HepG2 (cell line): ENCODE data around the gene ADIPOR2. TPM values are rescaled to one million over a fixed set of nuclear protein-coding genes. Genes with fewer than 3 reads are reported as not detected.

Experiments
- ATAC-seq: fragments of 200-7000 bp; cut with Tn5 transposase; 3 replicates; pipeline ENCODE4 v1.9.1; 2020; ENCODE audit warnings: mild to moderate bottlenecking, moderate library complexity
- BruUV-seq: library from RNA; stranded (reverse); fragments of 400-500 nt; replicated peaks from 2 replicates; lab custom pipeline; 2021; lab: Mats Ljungman, UMichigan
- CTCF ChIA-PET: fragments of 300-600 bp; formaldehyde crosslinking; extraction: SDS; loops from one replicate; lab custom pipeline; 2021; ENCODE audit warnings: low total read pairs, inconsistent platforms, low intra/inter-chr PET ratio; lab: Yijun Ruan, JAX
- POLR2A ChIA-PET: fragments of 350-600 bp; sonication (Branson Sonifier 250); formaldehyde crosslinking; loops from one replicate; lab custom pipeline; 2020; ENCODE audit warnings: antibody characterized with exemption, inconsistent platforms; lab: Yijun Ruan, JAX
- DNase-seq: peaks from one replicate; pipeline ENCODE4 v3.0.0-alpha.2; 2015; ENCODE audit warnings: low spot score
- FAIRE-seq: peaks from 3 replicates; lab custom pipeline; 2011; peaks lifted over from hg19 to GRCh38; lab: Jason Lieb, UNC
- H2AFZ ChIP-seq: one replicate; pipeline ENCODE4 v1.6.1; 2011; ENCODE audit warnings: low read length, inconsistent platforms
- H3K27ac ChIP-seq: fragments of 300-600 bp; 3 replicates; pipeline ENCODE4 v1.8.0; 2011; ENCODE audit warnings: mixed run types, mild to moderate bottlenecking, mixed read lengths, low read length, inconsistent platforms; ENCODE audit not compliant: insufficient read depth; ENCODE audit errors: extremely low read length
- H3K27me3 ChIP-seq, 2 experiments: fragments of 200-600 bp in 1 of 2; 2 replicates in 1 of 2; 3 replicates in 1 of 2; pipeline versions ENCODE4 v1.6.0 to v1.8.0; 2011; ENCODE audit warnings: low read length in 2 of 2, mild to moderate bottlenecking in 2 of 2, moderate library complexity in 2 of 2, inconsistent platforms in 1 of 2; ENCODE audit not compliant: insufficient read depth in 2 of 2, control insufficient read depth in 1 of 2
- H3K36me3 ChIP-seq, 2 experiments: fragments of 200-600 bp in 1 of 2; replicated peaks in 1 of 2; 2 replicates in 1 of 2; 3 replicates in 1 of 2; pipeline versions ENCODE4 v1.5.1 to v1.8.0; 2011; ENCODE audit warnings: low read length in 2 of 2, inconsistent platforms in 1 of 2; ENCODE audit not compliant: insufficient read depth in 2 of 2, control insufficient read depth in 1 of 2
- H3K4me1 ChIP-seq: 2 replicates; pipeline ENCODE4 v1.5.1; 2012; ENCODE audit warnings: low read length, inconsistent platforms; ENCODE audit not compliant: insufficient read depth
- H3K4me2 ChIP-seq: 2 replicates; pipeline ENCODE4 v1.6.0; 2011; ENCODE audit warnings: low read depth, low read length, inconsistent platforms
- H3K4me3 ChIP-seq, 3 experiments: fragments of 200-600 bp in 1 of 3; sonication (generic), shearing (Covaris generic) in 1 of 3; replicated peaks in 1 of 3; 2 replicates each; pipeline ENCODE4 v1.5.1; 2011 to 2016; ENCODE audit warnings: low read length in 3 of 3, inconsistent platforms in 2 of 3, low read depth in 2 of 3, mild to moderate bottlenecking in 2 of 3, control low read depth in 1 of 3, mixed read lengths in 1 of 3; ENCODE audit not compliant: insufficient read depth in 1 of 3
- H3K79me2 ChIP-seq: one replicate; pipeline ENCODE4 v1.6.1; 2011; ENCODE audit warnings: low read length, inconsistent platforms; ENCODE audit not compliant: insufficient read depth
- H3K9ac ChIP-seq: 2 replicates; pipeline ENCODE4 v1.6.0; 2011; ENCODE audit warnings: mild to moderate bottlenecking, low read depth, low read length, inconsistent platforms; ENCODE audit not compliant: insufficient read depth
- H3K9me3 ChIP-seq: 2 replicates; pipeline ENCODE4 v1.5.1; 2012; ENCODE audit warnings: mild to moderate bottlenecking, low read length
- H4K20me1 ChIP-seq: 2 replicates; pipeline ENCODE4 v1.6.0; 2011; ENCODE audit warnings: inconsistent platforms, mild to moderate bottlenecking, low read length, moderate library complexity; ENCODE audit not compliant: insufficient read depth
- GFI1 ChIP-seq: sonication (generic); formaldehyde crosslinking; IDR thresholded peaks from 2 replicates; pipeline ENCODE4 v1.5.0; 2020; ENCODE audit warnings: missing genetic modification reagents, mild to moderate bottlenecking, borderline replicate concordance
- PCBP1 ChIP-seq: fragments of 200-400 bp; formaldehyde crosslinking; IDR thresholded peaks from 2 replicates; pipeline ENCODE4 v1.6.1; 2017; ENCODE audit warnings: mild to moderate bottlenecking, low read depth, low read length, borderline replicate concordance
- ZNF121 ChIP-seq: sonication (generic); formaldehyde crosslinking; IDR thresholded peaks from 2 replicates; pipeline ENCODE4 v1.5.0; 2020; ENCODE audit warnings: mild to moderate bottlenecking, missing genetic modification reagents
- ZNF510 ChIP-seq: sonication (generic); formaldehyde crosslinking; IDR thresholded peaks from 2 replicates; pipeline ENCODE4 v1.4.0; 2020; ENCODE audit warnings: low read depth, mild to moderate bottlenecking, missing genetic modification reagents
- ZNF605 ChIP-seq: sonication (generic); formaldehyde crosslinking; IDR thresholded peaks from 2 replicates; pipeline ENCODE4 v1.8.0; 2022; ENCODE audit warnings: mild to moderate bottlenecking, missing genetic modification reagents
- ZNF746 ChIP-seq: sonication (generic); formaldehyde crosslinking; IDR thresholded peaks from 2 replicates; pipeline ENCODE4 v1.8.0; 2022; ENCODE audit warnings: mild to moderate bottlenecking, missing genetic modification reagents
- WGBS: methylation state at CpG from one replicate; pipeline ENCODE4 v1.1.6; 2017; ENCODE audit warnings: low lambda C conversion rate; 5-methylcytosine and 5-hydroxymethylcytosine counted together
- in situ Hi-C: cut with HindIII; loops from 2 replicates; pipeline ENCODE4 v1.10.0; 2017; ENCODE audit warnings: low pct_unique_long_range_greater_than_20kb; ENCODE audit not compliant: extremely low pct_ligation_motif_present
- intact Hi-C: fragments of 100-400 bp; cut with micrococcal nuclease; formaldehyde crosslinking; loops from one replicate; pipeline ENCODE4 v1.10.0; 2022; ENCODE audit not compliant: unreplicated experiment
- polyA plus RNA-seq, 8 experiments: library from polyadenylated mRNA; depleted of rRNA in 3 of 8; stranded (reverse) in 7 of 8; unstranded in 1 of 8; fragments of >200 nt; fragmentation: Illumina TruSeq in 4 of 8; extraction: Trizol in 4 of 8; gene quantifications; 2 replicates each; pipeline versions ENCODE4 v1.2.1 to v1.2.3, GENCODE V29; 2011 to 2016; ENCODE audit warnings: low read depth in 4 of 8, missing spikeins in 1 of 8, mixed read lengths in 1 of 8; ENCODE audit not compliant: insufficient read depth in 1 of 8
- total RNA-seq, 5 experiments: library from RNA; depleted of rRNA; stranded (reverse); fragments of >200 nt; fragmentation: Illumina TruSeq; extraction: Trizol; gene quantifications; 2 replicates each; pipeline ENCODE4 v1.2.3, GENCODE V29; 2016; ENCODE audit warnings: low read depth in 1 of 5
- TF ChIP-seq, protein P1 (sequence below): sonication (generic); formaldehyde crosslinking; IDR thresholded peaks from 2 replicates; pipeline ENCODE4 v1.4.0; 2020; ENCODE audit warnings: mild to moderate bottlenecking, missing genetic modification reagents

ADIPOR2 gene
- total and polyA plus RNA-seq, 2 of the 13 experiments (the other 11 are each of a cell fraction or from before 2014, with no cell fraction given): 35.2 to 52.2 TPM

DNA sequence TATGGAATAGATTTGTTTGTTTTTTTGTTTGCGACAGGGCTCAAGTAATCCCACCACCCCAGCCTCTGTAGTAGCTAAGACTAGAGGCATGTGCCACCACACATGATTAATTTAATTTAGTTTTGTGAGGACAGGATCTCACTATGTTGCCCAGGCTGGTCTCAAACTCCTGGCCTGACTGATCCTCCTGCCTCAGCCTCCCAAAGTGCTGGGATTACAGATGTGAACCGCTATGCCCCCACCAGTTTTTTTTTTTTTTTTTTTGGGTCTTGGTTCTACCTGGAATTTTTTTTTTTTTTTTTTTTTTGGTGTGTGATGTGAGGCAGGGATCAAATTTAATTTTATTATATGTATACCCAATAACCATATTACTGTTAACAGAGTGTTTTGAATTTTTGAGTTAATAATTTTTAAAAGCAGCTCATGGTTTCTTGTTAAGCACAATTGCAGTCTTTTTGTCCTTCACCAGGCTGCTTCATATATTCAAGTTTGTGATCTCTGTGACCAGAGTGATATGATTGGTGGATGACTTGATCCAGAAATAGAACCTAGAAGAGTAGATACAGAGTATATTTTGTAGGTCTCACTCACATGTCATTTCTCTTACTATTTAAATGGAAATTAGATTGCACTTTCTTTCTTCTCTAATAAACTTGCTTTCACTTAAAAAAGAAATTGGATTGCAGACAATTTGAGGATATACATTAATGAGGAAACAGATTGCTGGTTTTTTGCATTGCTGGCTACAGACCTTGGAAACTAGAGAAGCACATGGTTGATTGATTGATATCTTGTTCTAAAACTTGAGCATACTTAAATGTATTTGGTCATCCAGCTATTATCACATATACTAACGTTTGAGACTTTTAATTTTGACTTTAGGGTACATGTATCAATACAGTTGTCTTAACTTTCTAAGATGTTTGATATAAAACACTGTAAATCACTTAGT, 13.2 kb downstream of the ADIPOR2 start:
- ATAC-seq (no peak), FAIRE-seq (no peak), DNase-seq (no peak)
- CTCF ChIA-PET: no interaction called here
- in situ Hi-C loops (loop anchor here (10.0 kb wide), 1 partner anchor 81 kb away; no protein-coding TSS in a partner anchor), intact Hi-C loops (no loop called here)
- peaks cover 1 to 4% of the 10 kb centered on the region in 2 experiments; a peak in 3 of 5 replicates for H3K36me3 ChIP-seq
- H4K20me1 ChIP-seq: peaks cover 80% of the 10 kb centered on the region
- WGBS: 83% methylated on average over 3 of the region's 3 CpGs
- H3K27ac ChIP-seq: no peak overlapping the region
- BruUV-seq: no TSS peak
- POLR2A ChIA-PET: interaction anchor here (1.3 kb wide), 1 partner anchor 13 kb away, joined by 5 read pairs; the partner anchor contains the start of gene ADIPOR2
- H3K27me3 ChIP-seq: no peaks in the 10 kb centered on the region
- H3K9me3 ChIP-seq: no peaks in the 10 kb centered on the region
- no peak overlapping the region for H2AFZ ChIP-seq
- no peak for TF ChIP-seq PCBP1
- TF ChIP-seq ZNF510 (CRISPR knock-in tag): no peak
- TF ChIP-seq GFI1 (CRISPR knock-in tag): no peak
- no peak for TF ChIP-seq ZNF746 (CRISPR knock-in tag)
- TF ChIP-seq, protein P1, sequence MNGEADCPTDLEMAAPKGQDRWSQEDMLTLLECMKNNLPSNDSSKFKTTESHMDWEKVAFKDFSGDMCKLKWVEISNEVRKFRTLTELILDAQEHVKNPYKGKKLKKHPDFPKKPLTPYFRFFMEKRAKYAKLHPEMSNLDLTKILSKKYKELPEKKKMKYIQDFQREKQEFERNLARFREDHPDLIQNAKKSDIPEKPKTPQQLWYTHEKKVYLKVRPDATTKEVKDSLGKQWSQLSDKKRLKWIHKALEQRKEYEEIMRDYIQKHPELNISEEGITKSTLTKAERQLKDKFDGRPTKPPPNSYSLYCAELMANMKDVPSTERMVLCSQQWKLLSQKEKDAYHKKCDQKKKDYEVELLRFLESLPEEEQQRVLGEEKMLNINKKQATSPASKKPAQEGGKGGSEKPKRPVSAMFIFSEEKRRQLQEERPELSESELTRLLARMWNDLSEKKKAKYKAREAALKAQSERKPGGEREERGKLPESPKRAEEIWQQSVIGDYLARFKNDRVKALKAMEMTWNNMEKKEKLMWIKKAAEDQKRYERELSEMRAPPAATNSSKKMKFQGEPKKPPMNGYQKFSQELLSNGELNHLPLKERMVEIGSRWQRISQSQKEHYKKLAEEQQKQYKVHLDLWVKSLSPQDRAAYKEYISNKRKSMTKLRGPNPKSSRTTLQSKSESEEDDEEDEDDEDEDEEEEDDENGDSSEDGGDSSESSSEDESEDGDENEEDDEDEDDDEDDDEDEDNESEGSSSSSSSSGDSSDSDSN (CRISPR knock-in tag): no peak
- no peak for TF ChIP-seq ZNF605
- TF ChIP-seq ZNF121: peak; percentile 57; the same call in 1 of the 2 replicates
- no peak overlapping the region for H3K9ac ChIP-seq
- peaks cover 99% of the 10 kb centered on the region for H3K79me2 ChIP-seq
- H3K4me2 ChIP-seq: no peak overlapping the region
- peaks cover 85% of the 10 kb centered on the region for H3K4me1 ChIP-seq
- H3K4me3 ChIP-seq: no peak overlapping the region
